ENCODE data around the gene AOX1. TPM values are rescaled to one million over a fixed set of nuclear protein-coding genes. Genes with fewer than 3 reads are reported as not detected.

AOX1 gene
- total RNA-seq, 4 donors from 2014 or later, result 22.1 to 41.8 (median 34.0) TPM

- no peak for DNase-seq
- no peak for ATAC-seq
- in situ Hi-C loops (cut with MboI; ENCODE audit: low sequenced_read_pairs in 4 of 4) (no loop called here), intact Hi-C loops (cut with DNase I; ENCODE audit: low total_unique reads) (no loop called here)
- no peak for TF ChIP-seq POLR2A (IDR thresholded peaks at IDR 0.05)
- TF ChIP-seq, protein P1, sequence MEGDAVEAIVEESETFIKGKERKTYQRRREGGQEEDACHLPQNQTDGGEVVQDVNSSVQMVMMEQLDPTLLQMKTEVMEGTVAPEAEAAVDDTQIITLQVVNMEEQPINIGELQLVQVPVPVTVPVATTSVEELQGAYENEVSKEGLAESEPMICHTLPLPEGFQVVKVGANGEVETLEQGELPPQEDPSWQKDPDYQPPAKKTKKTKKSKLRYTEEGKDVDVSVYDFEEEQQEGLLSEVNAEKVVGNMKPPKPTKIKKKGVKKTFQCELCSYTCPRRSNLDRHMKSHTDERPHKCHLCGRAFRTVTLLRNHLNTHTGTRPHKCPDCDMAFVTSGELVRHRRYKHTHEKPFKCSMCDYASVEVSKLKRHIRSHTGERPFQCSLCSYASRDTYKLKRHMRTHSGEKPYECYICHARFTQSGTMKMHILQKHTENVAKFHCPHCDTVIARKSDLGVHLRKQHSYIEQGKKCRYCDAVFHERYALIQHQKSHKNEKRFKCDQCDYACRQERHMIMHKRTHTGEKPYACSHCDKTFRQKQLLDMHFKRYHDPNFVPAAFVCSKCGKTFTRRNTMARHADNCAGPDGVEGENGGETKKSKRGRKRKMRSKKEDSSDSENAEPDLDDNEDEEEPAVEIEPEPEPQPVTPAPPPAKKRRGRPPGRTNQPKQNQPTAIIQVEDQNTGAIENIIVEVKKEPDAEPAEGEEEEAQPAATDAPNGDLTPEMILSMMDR (IDR thresholded peaks at IDR 0.05 in 4 of 5, conservative IDR thresholded peaks at IDR 0.05 in 1 of 5), result no peak
- Histone ChIP-seq H3K27ac (no peak overlapping the region), H3K36me3 (no peaks in the 10 kb centered on the region), H3K4me3 (no peak overlapping the region), H3K4me1 (no peaks in the 10 kb centered on the region), H3K9me3 (no peaks in the 10 kb centered on the region), H3K27me3 (no peaks in the 10 kb centered on the region)
Measured at GRCh38 chr2:200655918-200656580, 70.2 kb downstream of the AOX1 start.

DNA sequence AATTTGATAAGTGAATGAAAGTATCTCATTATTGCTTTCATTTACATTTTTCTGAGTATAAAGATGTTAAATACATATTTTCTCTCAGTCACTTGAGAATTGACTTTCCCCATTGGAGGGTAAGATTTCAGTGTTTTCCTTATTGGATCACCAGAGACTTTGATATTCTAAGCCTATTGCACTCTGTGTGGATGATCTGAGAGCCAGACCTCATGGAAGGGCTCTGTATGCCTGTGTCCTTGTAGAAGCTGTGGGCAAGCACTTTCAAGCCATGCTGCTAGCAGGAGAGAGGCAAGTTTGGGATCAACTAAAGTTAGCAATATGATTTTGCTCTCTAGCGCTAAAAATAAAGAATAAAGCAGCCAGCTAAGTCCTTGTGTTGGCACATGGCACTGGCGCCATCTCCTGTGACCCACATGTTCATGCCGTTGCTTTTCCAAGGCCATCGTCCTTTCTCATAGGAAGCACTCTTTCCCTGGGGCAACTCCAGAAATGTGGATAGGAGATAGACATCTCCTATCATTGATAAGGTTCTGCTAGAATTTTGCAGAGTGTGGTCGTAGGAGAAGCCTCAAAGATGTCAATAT, 72.6 kb downstream of the AOX1 start:
- no peak overlapping the region for H3K27ac ChIP-seq
- no peak for ATAC-seq
- in situ Hi-C loops (cut with MboI; ENCODE audit: low sequenced_read_pairs in 4 of 4), result no loop called here

DNA sequence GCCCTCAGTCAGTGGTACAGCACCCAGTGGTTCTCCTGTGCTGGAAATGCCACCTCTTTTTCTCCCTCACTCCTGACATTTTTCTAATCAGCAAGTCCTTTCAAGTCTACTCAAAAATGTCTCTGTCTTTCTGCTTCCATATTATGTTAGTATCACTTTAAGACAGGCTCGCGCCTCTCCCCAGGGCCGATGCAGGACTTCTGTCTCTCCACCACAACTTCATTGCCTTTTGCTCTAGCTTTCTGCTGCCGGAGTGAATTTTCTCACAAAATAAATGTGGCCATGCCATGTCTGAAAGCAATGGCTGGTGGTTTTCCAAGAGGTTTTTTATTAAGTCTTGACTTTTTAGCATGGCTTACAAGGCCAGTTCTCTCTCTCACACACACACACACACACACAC, 73.6 kb downstream of the AOX1 start:
- Histone ChIP-seq H3K27ac (no peak overlapping the region), H3K4me1 (no peaks in the 10 kb centered on the region), H3K9me3 (no peaks in the 10 kb centered on the region), H3K36me3 (no peaks in the 10 kb centered on the region), H3K27me3 (no peaks in the 10 kb centered on the region), H3K4me3 (no peak overlapping the region)
- DNase-seq (no peak), ATAC-seq (no peak)
- TF ChIP-seq, protein P1 (IDR thresholded peaks at IDR 0.05 in 4 of 5, conservative IDR thresholded peaks at IDR 0.05 in 1 of 5), result no peak
- no peak for TF ChIP-seq POLR2A (IDR thresholded peaks at IDR 0.05)
- in situ Hi-C loops (cut with MboI; ENCODE audit: low sequenced_read_pairs in 4 of 4) (no loop called here), intact Hi-C loops (cut with DNase I; ENCODE audit: low total_unique reads) (no loop called here)

More for the DNA sequence above, 72.6 kb downstream of the AOX1 start:
- H3K27me3 ChIP-seq, result no peaks in the 10 kb centered on the region
- H3K4me3 ChIP-seq, result no peak overlapping the region
- DNase-seq, result no peak
- no peaks in the 10 kb centered on the region for H3K9me3 ChIP-seq
- H3K36me3 ChIP-seq, result no peaks in the 10 kb centered on the region
- no peaks in the 10 kb centered on the region for H3K4me1 ChIP-seq
- intact Hi-C loops (cut with DNase I; ENCODE audit: low total_unique reads), result no loop called here
- TF ChIP-seq POLR2A (IDR thresholded peaks at IDR 0.05), result no peak
- TF ChIP-seq, protein P1 (IDR thresholded peaks at IDR 0.05 in 4 of 5, conservative IDR thresholded peaks at IDR 0.05 in 1 of 5), result no peak

DNA sequence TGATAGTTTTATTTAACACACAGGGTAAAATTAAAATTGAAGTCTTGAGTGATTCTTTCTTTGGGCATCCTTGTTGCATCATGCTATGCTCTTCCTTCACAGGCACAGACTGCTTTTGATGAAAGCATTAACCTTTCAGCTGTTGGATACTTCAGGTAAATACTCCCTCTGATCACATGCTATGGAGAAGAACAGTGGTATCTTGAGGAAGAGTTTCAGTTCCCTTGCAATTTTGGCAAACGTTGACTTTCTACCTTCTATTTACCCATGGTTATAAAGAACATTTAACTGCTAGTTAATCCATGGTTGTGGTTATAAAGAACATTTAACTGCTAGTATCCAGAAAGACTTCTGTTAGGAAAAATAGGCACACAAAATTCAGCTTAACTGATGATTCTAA, 75.7 kb downstream of the AOX1 start:
- no peak for DNase-seq
- H3K27me3 ChIP-seq, result no peaks in the 10 kb centered on the region
- H3K27ac ChIP-seq, result no peak overlapping the region
- intact Hi-C loops (cut with DNase I; ENCODE audit: low total_unique reads), result no loop called here
- no peaks in the 10 kb centered on the region for H3K36me3 ChIP-seq
- in situ Hi-C loops (cut with MboI; ENCODE audit: low sequenced_read_pairs in 4 of 4), result no loop called here
- H3K4me1 ChIP-seq, result no peaks in the 10 kb centered on the region
- no peaks in the 10 kb centered on the region for H3K9me3 ChIP-seq
- no peak overlapping the region for H3K4me3 ChIP-seq
- TF ChIP-seq, protein P1 (IDR thresholded peaks at IDR 0.05 in 4 of 5, conservative IDR thresholded peaks at IDR 0.05 in 1 of 5), result no peak
- TF ChIP-seq POLR2A (IDR thresholded peaks at IDR 0.05), result no peak
- ATAC-seq, result no peak

Data from gastrocnemius medialis (tissue), 4 donors.